ENCODE measurements around the gene SLC51B.
"Not testable (repeated sequence)": the region's sequence is repeated elsewhere in the genome, so short reads cannot be mapped to it uniquely, and the experiment has no call there.

SLC51B gene

GRCh38 chr15:65066635-65067316 is 21.6 kb downstream of the SLC51B start:
- no peak for DNase-seq (ENCODE audit: low spot score)

- DNase-seq (ENCODE audit: low spot score) = no peak
Measured at GRCh38 chr15:65067317-65067644, 22.1 kb downstream of the SLC51B start.

- DNase-seq (ENCODE audit: low spot score) = no peak
Measured at GRCh38 chr15:65067645-65068402, 22.6 kb downstream of the SLC51B start, which contains the start of gene RASL12. RASL12 (minus strand) TSS chr15:65067991; CDS start chr15:65067835, 156 bp downstream.

GRCh38 chr15:65068403-65068788 is 23.2 kb downstream of the SLC51B start:
- DNase-seq (ENCODE audit: low spot score) = no peak

- DNase-seq (ENCODE audit: low spot score) = no peak
Measured at GRCh38 chr15:65069179-65069578, 24.0 kb downstream of the SLC51B start.

GRCh38 chr15:65069779-65070546 is 24.8 kb downstream of the SLC51B start:
- DNase-seq (ENCODE audit: low spot score) = no peak

- DNase-seq (ENCODE audit: low spot score) = no peak
Measured at GRCh38 chr15:65071381-65071811, 26.2 kb downstream of the SLC51B start.

GRCh38 chr15:65072027-65072426 is 26.8 kb downstream of the SLC51B start:
- no peak for DNase-seq (ENCODE audit: low spot score)

- no peak for DNase-seq (ENCODE audit: low spot score)
Measured at GRCh38 chr15:65072617-65073016, 27.4 kb downstream of the SLC51B start.

- not testable (repeated sequence) for DNase-seq (ENCODE audit: low spot score)
Measured at GRCh38 chr15:65074946-65075345, 29.8 kb downstream of the SLC51B start.

- DNase-seq (ENCODE audit: low spot score) = not testable (repeated sequence)
Measured at GRCh38 chr15:65075607-65076395, 30.6 kb downstream of the SLC51B start.

GRCh38 chr15:65076486-65077290 is 31.5 kb downstream of the SLC51B start, which contains the start of gene KBTBD13:
KBTBD13 (plus strand) TSS chr15:65076746; CDS start chr15:65076816, 70 bp downstream.
- no peak for DNase-seq (ENCODE audit: low spot score)

- DNase-seq (ENCODE audit: low spot score) = no peak
Measured at GRCh38 chr15:65077291-65077980, 32.2 kb downstream of the SLC51B start.

GRCh38 chr15:65077981-65078352 is 32.8 kb downstream of the SLC51B start:
- peak; percentile 35 for DNase-seq (ENCODE audit: low spot score)

- no peak for DNase-seq (ENCODE audit: low spot score)
Measured at GRCh38 chr15:65079580-65079979, 34.4 kb downstream of the SLC51B start.

- DNase-seq (ENCODE audit: low spot score) = no peak
Measured at GRCh38 chr15:65081270-65081669, 36.1 kb downstream of the SLC51B start.

- no peak for DNase-seq (ENCODE audit: low spot score)
Measured at GRCh38 chr15:65081758-65082157, 36.6 kb downstream of the SLC51B start.

GRCh38 chr15:65082303-65082953 is 37.2 kb downstream of the SLC51B start:
- no peak for DNase-seq (ENCODE audit: low spot score)

- DNase-seq (ENCODE audit: low spot score) = no peak
Measured at GRCh38 chr15:65083262-65083701, 38.1 kb downstream of the SLC51B start.

All from CD4-positive, alpha-beta T cell treated with Interleukin-15 for 4 hours (primary cell).